ENCODE data around the gene MAP3K13.
"Not testable (repeated sequence)": the region's sequence is repeated elsewhere in the genome, so short reads cannot be mapped to it uniquely, and the experiment has no call there.

MAP3K13 gene

GRCh38 chr3:185460309-185460708 lies 97.4 kb downstream of the MAP3K13 start:
- Histone ChIP-seq H3K27ac (ENCODE audit: low read depth, low read length) (no peak overlapping the region), H3K27me3 (ENCODE audit: control insufficient read depth, low read length) (no peaks in the 10 kb centered on the region), H3K79me2 (ENCODE audit: control insufficient read depth, low read length) (no peaks in the 10 kb centered on the region), H3K4me1 (ENCODE audit: control insufficient read depth, low read length) (no peaks in the 10 kb centered on the region), H3K9me2 (replicated peaks; ENCODE audit: control insufficient read depth, low read length) (no peaks in the 10 kb centered on the region), H3K9me3 (ENCODE audit: control insufficient read depth, insufficient read depth, low read length) (no peaks in the 10 kb centered on the region), H3F3A (ENCODE audit: control insufficient read depth, insufficient read depth) (no peaks in the 10 kb centered on the region), H3K4me3 (ENCODE audit: low read length) (no peak overlapping the region), H4K20me1 (ENCODE audit: control insufficient read depth, insufficient read depth, low read depth, low read length) (no peaks in the 10 kb centered on the region), H3K4me2 (ENCODE audit: low read length) (no peak overlapping the region), H3K36me3 (ENCODE audit: control insufficient read depth, low read length) (no peaks in the 10 kb centered on the region)
- TF ChIP-seq, protein P1, sequence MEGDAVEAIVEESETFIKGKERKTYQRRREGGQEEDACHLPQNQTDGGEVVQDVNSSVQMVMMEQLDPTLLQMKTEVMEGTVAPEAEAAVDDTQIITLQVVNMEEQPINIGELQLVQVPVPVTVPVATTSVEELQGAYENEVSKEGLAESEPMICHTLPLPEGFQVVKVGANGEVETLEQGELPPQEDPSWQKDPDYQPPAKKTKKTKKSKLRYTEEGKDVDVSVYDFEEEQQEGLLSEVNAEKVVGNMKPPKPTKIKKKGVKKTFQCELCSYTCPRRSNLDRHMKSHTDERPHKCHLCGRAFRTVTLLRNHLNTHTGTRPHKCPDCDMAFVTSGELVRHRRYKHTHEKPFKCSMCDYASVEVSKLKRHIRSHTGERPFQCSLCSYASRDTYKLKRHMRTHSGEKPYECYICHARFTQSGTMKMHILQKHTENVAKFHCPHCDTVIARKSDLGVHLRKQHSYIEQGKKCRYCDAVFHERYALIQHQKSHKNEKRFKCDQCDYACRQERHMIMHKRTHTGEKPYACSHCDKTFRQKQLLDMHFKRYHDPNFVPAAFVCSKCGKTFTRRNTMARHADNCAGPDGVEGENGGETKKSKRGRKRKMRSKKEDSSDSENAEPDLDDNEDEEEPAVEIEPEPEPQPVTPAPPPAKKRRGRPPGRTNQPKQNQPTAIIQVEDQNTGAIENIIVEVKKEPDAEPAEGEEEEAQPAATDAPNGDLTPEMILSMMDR (IDR thresholded peaks at IDR 0.05; ENCODE audit: low read depth, low read length, poor library complexity, severe bottlenecking) = no peak
- no peak for TF ChIP-seq EZH2phosphoT487 (IDR thresholded peaks at IDR 0.05; ENCODE audit: borderline replicate concordance, low read length)

GRCh38 chr3:185460719-185461350 lies 97.9 kb downstream of the MAP3K13 start:
- Histone ChIP-seq H3K4me3 (ENCODE audit: low read length) (no peak overlapping the region), H3K36me3 (ENCODE audit: control insufficient read depth, low read length) (no peaks in the 10 kb centered on the region), H3K4me1 (ENCODE audit: control insufficient read depth, low read length) (no peaks in the 10 kb centered on the region), H3K79me2 (ENCODE audit: control insufficient read depth, low read length) (no peaks in the 10 kb centered on the region), H3K27me3 (ENCODE audit: control insufficient read depth, low read length) (no peaks in the 10 kb centered on the region), H3K9me2 (replicated peaks; ENCODE audit: control insufficient read depth, low read length) (no peaks in the 10 kb centered on the region), H4K20me1 (ENCODE audit: control insufficient read depth, insufficient read depth, low read depth, low read length) (no peaks in the 10 kb centered on the region), H3F3A (ENCODE audit: control insufficient read depth, insufficient read depth) (no peaks in the 10 kb centered on the region), H3K27ac (ENCODE audit: low read depth, low read length) (no peak overlapping the region), H3K4me2 (ENCODE audit: low read length) (no peak overlapping the region), H3K9me3 (ENCODE audit: control insufficient read depth, insufficient read depth, low read length) (no peaks in the 10 kb centered on the region)
- TF ChIP-seq EZH2phosphoT487 (IDR thresholded peaks at IDR 0.05; ENCODE audit: borderline replicate concordance, low read length) = no peak
- TF ChIP-seq, protein P1 (IDR thresholded peaks at IDR 0.05; ENCODE audit: low read depth, low read length, poor library complexity, severe bottlenecking) = peak; percentile 48

DNA sequence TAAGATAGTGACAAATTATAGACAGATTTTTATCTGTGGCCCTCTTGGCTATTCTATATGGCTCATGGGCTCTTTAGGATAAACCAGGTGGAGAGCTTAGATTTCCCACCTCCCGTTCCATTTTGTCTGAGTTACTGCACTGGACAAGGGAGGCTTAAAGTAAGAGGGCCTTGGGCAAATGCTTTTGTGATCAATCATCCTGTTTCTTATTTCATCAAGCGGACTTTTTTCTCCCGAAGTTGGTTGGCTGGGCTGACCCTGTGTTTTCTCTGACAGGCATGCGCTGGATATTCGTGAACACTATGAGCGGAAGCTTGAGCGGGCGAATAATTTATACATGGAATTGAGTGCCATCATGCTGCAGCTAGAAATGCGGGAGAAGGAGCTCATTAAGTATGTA lies 102.5 kb downstream of the MAP3K13 start:
- no peak overlapping the region for H3K4me3 ChIP-seq (ENCODE audit: low read length)
- H3K4me2 ChIP-seq (ENCODE audit: low read length) = no peak overlapping the region
- no peaks in the 10 kb centered on the region for H4K20me1 ChIP-seq (ENCODE audit: control insufficient read depth, insufficient read depth, low read depth, low read length)
- H3K4me1 ChIP-seq (ENCODE audit: control insufficient read depth, low read length) = no peaks in the 10 kb centered on the region
- TF ChIP-seq, protein P1 (IDR thresholded peaks at IDR 0.05; ENCODE audit: low read depth, low read length, poor library complexity, severe bottlenecking) = no peak
- no peak for TF ChIP-seq EZH2phosphoT487 (IDR thresholded peaks at IDR 0.05; ENCODE audit: borderline replicate concordance, low read length)
- H3K79me2 ChIP-seq (ENCODE audit: control insufficient read depth, low read length) = no peaks in the 10 kb centered on the region
- H3K27ac ChIP-seq (ENCODE audit: low read depth, low read length) = no peak overlapping the region
- no peaks in the 10 kb centered on the region for H3K27me3 ChIP-seq (ENCODE audit: control insufficient read depth, low read length)
- no peaks in the 10 kb centered on the region for H3K36me3 ChIP-seq (ENCODE audit: control insufficient read depth, low read length)
- H3K9me3 ChIP-seq (ENCODE audit: control insufficient read depth, insufficient read depth, low read length) = no peaks in the 10 kb centered on the region
- no peaks in the 10 kb centered on the region for H3K9me2 ChIP-seq (replicated peaks; ENCODE audit: control insufficient read depth, low read length)
- H3F3A ChIP-seq (ENCODE audit: control insufficient read depth, insufficient read depth) = no peaks in the 10 kb centered on the region

DNA sequence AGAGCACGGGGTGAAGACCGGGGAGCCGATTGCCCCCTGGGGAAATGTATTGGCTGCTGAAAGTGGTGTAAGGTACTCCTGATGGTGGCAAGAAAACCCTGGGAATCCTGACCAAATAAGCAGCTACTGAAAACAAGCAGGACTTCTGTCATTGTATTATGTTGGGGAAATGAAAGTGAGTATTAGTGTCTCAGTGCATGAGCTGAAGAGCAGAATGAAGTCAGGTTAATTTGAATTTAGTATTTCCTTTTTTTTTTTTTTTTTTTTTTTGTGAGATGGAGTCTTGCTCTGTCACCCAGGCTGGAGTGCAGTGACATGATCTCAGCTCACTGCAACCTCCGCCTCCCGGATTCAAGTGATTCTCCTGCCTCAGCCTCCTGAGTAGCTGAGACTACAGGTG lies 103.2 kb downstream of the MAP3K13 start:
- H3K4me1 ChIP-seq (ENCODE audit: control insufficient read depth, low read length); H3K9me3 ChIP-seq (ENCODE audit: control insufficient read depth, insufficient read depth, low read length); H3K9me2 ChIP-seq (replicated peaks; ENCODE audit: control insufficient read depth, low read length); H3K79me2 ChIP-seq (ENCODE audit: control insufficient read depth, low read length); H3K4me2 ChIP-seq (ENCODE audit: low read length); H3K27ac ChIP-seq (ENCODE audit: low read depth, low read length); H4K20me1 ChIP-seq (ENCODE audit: control insufficient read depth, insufficient read depth, low read depth, low read length); H3K4me3 ChIP-seq (ENCODE audit: low read length); H3F3A ChIP-seq (ENCODE audit: control insufficient read depth, insufficient read depth); H3K27me3 ChIP-seq (ENCODE audit: control insufficient read depth, low read length); H3K36me3 ChIP-seq (ENCODE audit: control insufficient read depth, low read length): not testable (repeated sequence)

Data from DOHH2 (cell line).